ENCODE measurements around the gene C6orf52. TPM values are rescaled to one million over a fixed set of nuclear protein-coding genes. Genes with fewer than 3 reads are reported as not detected.

Gene C6orf52
- total and polyA plus RNA-seq, 9 of the 15 experiments (the other 6 are each of a cell fraction or from before 2014, with no cell fraction given), result 6.7 to 37.0 (median 11.1) TPM

DNA sequence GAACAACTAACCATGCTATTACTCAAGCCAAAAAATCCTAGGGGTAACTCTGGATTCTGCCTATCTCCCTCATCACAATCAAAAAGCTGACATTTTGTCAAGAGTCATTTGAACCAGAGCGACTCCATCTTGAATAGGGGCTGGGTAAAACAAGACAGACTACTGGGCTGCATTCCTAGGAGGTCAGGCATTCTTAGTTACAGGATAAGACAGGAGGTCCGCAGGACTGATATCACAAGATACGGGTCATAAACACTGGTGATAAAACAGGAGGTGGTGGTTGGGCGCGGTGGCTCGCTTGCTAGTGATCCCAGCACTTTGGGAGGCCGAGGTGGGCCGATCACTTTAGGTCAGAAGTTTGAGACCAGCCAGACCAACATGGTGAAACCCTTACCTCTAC lies 32.2 kb downstream of the C6orf52 start (continued):
- TF ChIP-seq ZNF274 (IDR thresholded peaks at IDR 0.05; ENCODE audit: borderline replicate concordance, low read depth, low read length) (no peak), ZNF589 (CRISPR knock-in tag; IDR thresholded peaks at IDR 0.05; ENCODE audit: low read depth) (peak; percentile 95), DIDO1 (tag; IDR thresholded peaks at IDR 0.05; ENCODE audit: low read depth) (no peak), FOXK2 (conservative IDR thresholded peaks at IDR 0.05 in 1 of 2, IDR thresholded peaks at IDR 0.05 in 1 of 2; ENCODE audit: low read depth in 2 of 2) (no peak), ZNF584 (CRISPR knock-in tag; IDR thresholded peaks at IDR 0.05; ENCODE audit: low read depth) (peak; percentile 96), ZNF507 (tag; conservative IDR thresholded peaks at IDR 0.05) (peak; percentile 47), ZNF445 (CRISPR knock-in tag; IDR thresholded peaks at IDR 0.05; ENCODE audit: low read depth) (0 out of 2 replicates have a peak, but pooled peaks have one; percentile 76), ZNF583 (CRISPR knock-in tag; IDR thresholded peaks at IDR 0.05) (peak; percentile 95; the same call in 1 of the 2 replicates), ZNF354B (CRISPR knock-in tag; IDR thresholded peaks at IDR 0.05) (peak; percentile 77; the same call in 1 of the 2 replicates), EWSR1 (IDR thresholded peaks at IDR 0.05; ENCODE audit: borderline replicate concordance, low read depth, partially characterized antibody) (no peak), PYGO2 (tag; IDR thresholded peaks at IDR 0.05) (peak; percentile 94)
- TF ChIP-seq, protein P1, sequence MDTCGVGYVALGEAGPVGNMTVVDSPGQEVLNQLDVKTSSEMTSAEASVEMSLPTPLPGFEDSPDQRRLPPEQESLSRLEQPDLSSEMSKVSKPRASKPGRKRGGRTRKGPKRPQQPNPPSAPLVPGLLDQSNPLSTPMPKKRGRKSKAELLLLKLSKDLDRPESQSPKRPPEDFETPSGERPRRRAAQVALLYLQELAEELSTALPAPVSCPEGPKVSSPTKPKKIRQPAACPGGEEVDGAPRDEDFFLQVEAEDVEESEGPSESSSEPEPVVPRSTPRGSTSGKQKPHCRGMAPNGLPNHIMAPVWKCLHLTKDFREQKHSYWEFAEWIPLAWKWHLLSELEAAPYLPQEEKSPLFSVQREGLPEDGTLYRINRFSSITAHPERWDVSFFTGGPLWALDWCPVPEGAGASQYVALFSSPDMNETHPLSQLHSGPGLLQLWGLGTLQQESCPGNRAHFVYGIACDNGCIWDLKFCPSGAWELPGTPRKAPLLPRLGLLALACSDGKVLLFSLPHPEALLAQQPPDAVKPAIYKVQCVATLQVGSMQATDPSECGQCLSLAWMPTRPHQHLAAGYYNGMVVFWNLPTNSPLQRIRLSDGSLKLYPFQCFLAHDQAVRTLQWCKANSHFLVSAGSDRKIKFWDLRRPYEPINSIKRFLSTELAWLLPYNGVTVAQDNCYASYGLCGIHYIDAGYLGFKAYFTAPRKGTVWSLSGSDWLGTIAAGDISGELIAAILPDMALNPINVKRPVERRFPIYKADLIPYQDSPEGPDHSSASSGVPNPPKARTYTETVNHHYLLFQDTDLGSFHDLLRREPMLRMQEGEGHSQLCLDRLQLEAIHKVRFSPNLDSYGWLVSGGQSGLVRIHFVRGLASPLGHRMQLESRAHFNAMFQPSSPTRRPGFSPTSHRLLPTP (IDR thresholded peaks at IDR 0.05; ENCODE audit: borderline replicate concordance, extremely low read depth, insufficient read length), result no peak
- TF ChIP-seq, protein P2, sequence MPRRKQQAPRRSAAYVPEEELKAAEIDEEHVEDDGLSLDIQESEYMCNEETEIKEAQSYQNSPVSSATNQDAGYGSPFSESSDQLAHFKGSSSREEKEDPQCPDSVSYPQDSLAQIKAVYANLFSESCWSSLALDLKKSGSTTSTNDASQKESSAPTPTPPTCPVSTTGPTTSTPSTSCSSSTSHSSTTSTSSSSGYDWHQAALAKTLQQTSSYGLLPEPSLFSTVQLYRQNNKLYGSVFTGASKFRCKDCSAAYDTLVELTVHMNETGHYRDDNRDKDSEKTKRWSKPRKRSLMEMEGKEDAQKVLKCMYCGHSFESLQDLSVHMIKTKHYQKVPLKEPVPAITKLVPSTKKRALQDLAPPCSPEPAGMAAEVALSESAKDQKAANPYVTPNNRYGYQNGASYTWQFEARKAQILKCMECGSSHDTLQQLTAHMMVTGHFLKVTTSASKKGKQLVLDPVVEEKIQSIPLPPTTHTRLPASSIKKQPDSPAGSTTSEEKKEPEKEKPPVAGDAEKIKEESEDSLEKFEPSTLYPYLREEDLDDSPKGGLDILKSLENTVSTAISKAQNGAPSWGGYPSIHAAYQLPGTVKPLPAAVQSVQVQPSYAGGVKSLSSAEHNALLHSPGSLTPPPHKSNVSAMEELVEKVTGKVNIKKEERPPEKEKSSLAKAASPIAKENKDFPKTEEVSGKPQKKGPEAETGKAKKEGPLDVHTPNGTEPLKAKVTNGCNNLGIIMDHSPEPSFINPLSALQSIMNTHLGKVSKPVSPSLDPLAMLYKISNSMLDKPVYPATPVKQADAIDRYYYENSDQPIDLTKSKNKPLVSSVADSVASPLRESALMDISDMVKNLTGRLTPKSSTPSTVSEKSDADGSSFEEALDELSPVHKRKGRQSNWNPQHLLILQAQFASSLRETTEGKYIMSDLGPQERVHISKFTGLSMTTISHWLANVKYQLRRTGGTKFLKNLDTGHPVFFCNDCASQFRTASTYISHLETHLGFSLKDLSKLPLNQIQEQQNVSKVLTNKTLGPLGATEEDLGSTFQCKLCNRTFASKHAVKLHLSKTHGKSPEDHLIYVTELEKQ (CRISPR knock-in tag; IDR thresholded peaks at IDR 0.05), result peak; percentile 76; the same call in 1 of the 2 replicates
- TF ChIP-seq, protein P3, sequence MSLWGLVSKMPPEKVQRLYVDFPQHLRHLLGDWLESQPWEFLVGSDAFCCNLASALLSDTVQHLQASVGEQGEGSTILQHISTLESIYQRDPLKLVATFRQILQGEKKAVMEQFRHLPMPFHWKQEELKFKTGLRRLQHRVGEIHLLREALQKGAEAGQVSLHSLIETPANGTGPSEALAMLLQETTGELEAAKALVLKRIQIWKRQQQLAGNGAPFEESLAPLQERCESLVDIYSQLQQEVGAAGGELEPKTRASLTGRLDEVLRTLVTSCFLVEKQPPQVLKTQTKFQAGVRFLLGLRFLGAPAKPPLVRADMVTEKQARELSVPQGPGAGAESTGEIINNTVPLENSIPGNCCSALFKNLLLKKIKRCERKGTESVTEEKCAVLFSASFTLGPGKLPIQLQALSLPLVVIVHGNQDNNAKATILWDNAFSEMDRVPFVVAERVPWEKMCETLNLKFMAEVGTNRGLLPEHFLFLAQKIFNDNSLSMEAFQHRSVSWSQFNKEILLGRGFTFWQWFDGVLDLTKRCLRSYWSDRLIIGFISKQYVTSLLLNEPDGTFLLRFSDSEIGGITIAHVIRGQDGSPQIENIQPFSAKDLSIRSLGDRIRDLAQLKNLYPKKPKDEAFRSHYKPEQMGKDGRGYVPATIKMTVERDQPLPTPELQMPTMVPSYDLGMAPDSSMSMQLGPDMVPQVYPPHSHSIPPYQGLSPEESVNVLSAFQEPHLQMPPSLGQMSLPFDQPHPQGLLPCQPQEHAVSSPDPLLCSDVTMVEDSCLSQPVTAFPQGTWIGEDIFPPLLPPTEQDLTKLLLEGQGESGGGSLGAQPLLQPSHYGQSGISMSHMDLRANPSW (CRISPR knock-in tag; IDR thresholded peaks at IDR 0.05), result no peak
- TF ChIP-seq, protein P4, sequence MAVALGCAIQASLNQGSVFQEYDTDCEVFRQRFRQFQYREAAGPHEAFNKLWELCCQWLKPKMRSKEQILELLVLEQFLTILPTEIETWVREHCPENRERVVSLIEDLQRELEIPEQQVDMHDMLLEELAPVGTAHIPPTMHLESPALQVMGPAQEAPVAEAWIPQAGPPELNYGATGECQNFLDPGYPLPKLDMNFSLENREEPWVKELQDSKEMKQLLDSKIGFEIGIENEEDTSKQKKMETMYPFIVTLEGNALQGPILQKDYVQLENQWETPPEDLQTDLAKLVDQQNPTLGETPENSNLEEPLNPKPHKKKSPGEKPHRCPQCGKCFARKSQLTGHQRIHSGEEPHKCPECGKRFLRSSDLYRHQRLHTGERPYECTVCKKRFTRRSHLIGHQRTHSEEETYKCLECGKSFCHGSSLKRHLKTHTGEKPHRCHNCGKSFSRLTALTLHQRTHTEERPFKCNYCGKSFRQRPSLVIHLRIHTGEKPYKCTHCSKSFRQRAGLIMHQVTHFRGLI (CRISPR knock-in tag; IDR thresholded peaks at IDR 0.05), result peak; percentile 93
- TF ChIP-seq, protein P5, sequence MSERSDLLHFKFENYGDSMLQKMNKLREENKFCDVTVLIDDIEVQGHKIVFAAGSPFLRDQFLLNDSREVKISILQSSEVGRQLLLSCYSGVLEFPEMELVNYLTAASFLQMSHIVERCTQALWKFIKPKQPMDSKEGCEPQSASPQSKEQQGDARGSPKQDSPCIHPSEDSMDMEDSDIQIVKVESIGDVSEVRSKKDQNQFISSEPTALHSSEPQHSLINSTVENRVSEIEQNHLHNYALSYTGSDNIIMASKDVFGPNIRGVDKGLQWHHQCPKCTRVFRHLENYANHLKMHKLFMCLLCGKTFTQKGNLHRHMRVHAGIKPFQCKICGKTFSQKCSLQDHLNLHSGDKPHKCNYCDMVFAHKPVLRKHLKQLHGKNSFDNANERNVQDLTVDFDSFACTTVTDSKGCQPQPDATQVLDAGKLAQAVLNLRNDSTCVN (CRISPR knock-in tag; IDR thresholded peaks at IDR 0.05), result peak; percentile 93; the same call in 1 of the 2 replicates
